ENCODE measurements around the gene CCDC88C. TPM values are rescaled to one million over a fixed set of nuclear protein-coding genes. Genes with fewer than 3 reads are reported as not detected.

The CCDC88C gene
- total RNA-seq, 1 experiment from 2014 or later = 64.8 TPM

GRCh38 chr14:91257328-91258010 lies 160.2 kb downstream of the CCDC88C start:
- H3K27me3 Mint-ChIP-seq (ENCODE audit: low read depth) = peaks cover 30% of the 10 kb centered on the region
- TF ChIP-seq CREB1 (CRISPR knock-in tag; IDR thresholded peaks at IDR 0.05) = no peak
- no peak for TF ChIP-seq NFYB (CRISPR knock-in tag; conservative IDR thresholded peaks at IDR 0.05; ENCODE audit: low read depth)
- TF ChIP-seq TP53 (CRISPR knock-in tag; IDR thresholded peaks at IDR 0.05) = no peak
- no peak for TF ChIP-seq CDX4 (CRISPR knock-in tag; IDR thresholded peaks at IDR 0.05; ENCODE audit: borderline replicate concordance)
- no peak for TF ChIP-seq AFF4 (CRISPR knock-in tag; IDR thresholded peaks at IDR 0.05; ENCODE audit: borderline replicate concordance)
- TF ChIP-seq KAT7 (CRISPR knock-in tag; IDR thresholded peaks at IDR 0.05; ENCODE audit: borderline replicate concordance) = no peak
- no peak for TF ChIP-seq MAX (CRISPR knock-in tag; IDR thresholded peaks at IDR 0.05)
- TF ChIP-seq FOXJ3 (CRISPR knock-in tag; IDR thresholded peaks at IDR 0.05; ENCODE audit: borderline replicate concordance) = no peak
- no peak for TF ChIP-seq ELF4 (CRISPR knock-in tag; IDR thresholded peaks at IDR 0.05; ENCODE audit: low read depth)
- no peak for TF ChIP-seq SMAD4 (CRISPR knock-in tag; IDR thresholded peaks at IDR 0.05)
- TF ChIP-seq ZNF532 (CRISPR knock-in tag; IDR thresholded peaks at IDR 0.05; ENCODE audit: borderline replicate concordance) = no peak
- TF ChIP-seq FOXP1 (CRISPR knock-in tag; IDR thresholded peaks at IDR 0.05; ENCODE audit: borderline replicate concordance) = no peak
- TF ChIP-seq ETV6 (CRISPR knock-in tag; IDR thresholded peaks at IDR 0.05) = no peak
- POLR2A ChIA-PET = no interaction called here
- ATAC-seq (no peak), DNase-seq (ENCODE audit: low spot score) (no peak)
- peaks cover 10% of the 10 kb centered on the region for H3K4me1 Mint-ChIP-seq
- CTCF ChIA-PET = interaction anchor here (0.5 to 1.2 kb wide), 4 partner anchors 29 to 80 kb away, joined by 3 to 4 read pairs (median 4); no protein-coding TSS in a partner anchor
- H3K36me3 Mint-ChIP-seq = no peaks in the 10 kb centered on the region
- H3K9me3 Mint-ChIP-seq = peaks cover 7% of the 10 kb centered on the region
- H3K4me3 Mint-ChIP-seq = no peak overlapping the region
- H3K27ac Mint-ChIP-seq = no peak overlapping the region

GRCh38 chr14:91256661-91257060 lies 161.0 kb downstream of the CCDC88C start:
- CTCF ChIA-PET = interaction anchor here (0.5 to 2.2 kb wide), 3 partner anchors 30 to 49 kb away, joined by 3 to 7 read pairs (median 3); no protein-coding TSS in a partner anchor
- no peaks in the 10 kb centered on the region for H3K36me3 Mint-ChIP-seq
- peaks cover 35% of the 10 kb centered on the region for H3K27me3 Mint-ChIP-seq (ENCODE audit: low read depth)
- H3K27ac Mint-ChIP-seq = no peak overlapping the region
- peaks cover 10% of the 10 kb centered on the region for H3K4me1 Mint-ChIP-seq
- DNase-seq (ENCODE audit: low spot score) = no peak
- H3K4me3 Mint-ChIP-seq = no peak overlapping the region
- TF ChIP-seq E2F4 (CRISPR knock-in tag; IDR thresholded peaks at IDR 0.05; ENCODE audit: borderline replicate concordance, low read depth) (no peak), HMGA2 (CRISPR knock-in tag; IDR thresholded peaks at IDR 0.05) (no peak), AFF4 (CRISPR knock-in tag; IDR thresholded peaks at IDR 0.05; ENCODE audit: borderline replicate concordance) (no peak), OVOL2 (CRISPR knock-in tag; IDR thresholded peaks at IDR 0.05; ENCODE audit: borderline replicate concordance) (no peak), ZBTB43 (CRISPR knock-in tag; IDR thresholded peaks at IDR 0.05) (no peak), ZNF671 (CRISPR knock-in tag; IDR thresholded peaks at IDR 0.05) (no peak)
- POLR2A ChIA-PET = no interaction called here
- no peak for ATAC-seq
- H3K9me3 Mint-ChIP-seq = peaks cover 7% of the 10 kb centered on the region
